HG03457 (cell line): Measurements from ENCODE around the gene APBA2.

Experiments
- ATAC-seq: cut with Tn5 transposase; IDR thresholded peaks from one replicate; pipeline ENCODE4 v1.9.1; 2021; ENCODE audit warnings: moderate number of reproducible peaks; ENCODE audit not compliant: unreplicated experiment

Gene APBA2

GRCh38 chr15:28955160-28955992 lies 69.6 kb downstream of the APBA2 start:
- no peak for ATAC-seq

- no peak for ATAC-seq
These were observed 70.2 kb downstream of the APBA2 start for GRCh38 chr15:28955993-28956421.

GRCh38 chr15:28956491-28956890 lies 70.7 kb downstream of the APBA2 start:
- ATAC-seq, result no peak

- no peak for ATAC-seq
These were observed 72.1 kb downstream of the APBA2 start for GRCh38 chr15:28957606-28958498.

- no peak for ATAC-seq
These were observed 73.6 kb downstream of the APBA2 start for GRCh38 chr15:28959326-28959725.

- ATAC-seq, result no peak
These were observed 75.2 kb downstream of the APBA2 start for GRCh38 chr15:28960979-28961378.

- ATAC-seq, result no peak
These were observed 75.6 kb downstream of the APBA2 start for GRCh38 chr15:28961391-28961790.

- no peak for ATAC-seq
These were observed 77.3 kb downstream of the APBA2 start for GRCh38 chr15:28962851-28963710.

GRCh38 chr15:28963711-28964081 lies 77.9 kb downstream of the APBA2 start:
- no peak for ATAC-seq

- no peak for ATAC-seq
These were observed 78.3 kb downstream of the APBA2 start for GRCh38 chr15:28964098-28964497.

GRCh38 chr15:28967066-28967465 lies 81.3 kb downstream of the APBA2 start:
- no peak for ATAC-seq

GRCh38 chr15:28967990-28968389 lies 82.2 kb downstream of the APBA2 start:
- ATAC-seq, result no peak

- ATAC-seq, result no peak
These were observed 83.8 kb downstream of the APBA2 start for GRCh38 chr15:28969511-28970085.

GRCh38 chr15:28974142-28974541 lies 88.4 kb downstream of the APBA2 start:
- ATAC-seq, result no peak

GRCh38 chr15:28975766-28976179 lies 90.0 kb downstream of the APBA2 start:
- no peak for ATAC-seq

- ATAC-seq, result no peak
These were observed 91.7 kb downstream of the APBA2 start for GRCh38 chr15:28977377-28978010.

- no peak for ATAC-seq
These were observed 92.2 kb downstream of the APBA2 start for GRCh38 chr15:28978011-28978378.

GRCh38 chr15:28978661-28979060 lies 92.9 kb downstream of the APBA2 start:
- ATAC-seq, result no peak

GRCh38 chr15:28979208-28979841 lies 93.6 kb downstream of the APBA2 start:
- no peak for ATAC-seq
